HG02571 (cell line): ENCODE results near the gene LARP4B.
"Not testable (repeated sequence)": the region's sequence is repeated elsewhere in the genome, so short reads cannot be mapped to it uniquely, and the experiment has no call there.

Experiments used
- ATAC-seq: cut with Tn5 transposase; IDR thresholded peaks from one replicate; pipeline ENCODE4 v1.9.1; 2021; ENCODE audit warnings: mild to moderate bottlenecking, moderate library complexity; ENCODE audit not compliant: unreplicated experiment

LARP4B gene

DNA sequence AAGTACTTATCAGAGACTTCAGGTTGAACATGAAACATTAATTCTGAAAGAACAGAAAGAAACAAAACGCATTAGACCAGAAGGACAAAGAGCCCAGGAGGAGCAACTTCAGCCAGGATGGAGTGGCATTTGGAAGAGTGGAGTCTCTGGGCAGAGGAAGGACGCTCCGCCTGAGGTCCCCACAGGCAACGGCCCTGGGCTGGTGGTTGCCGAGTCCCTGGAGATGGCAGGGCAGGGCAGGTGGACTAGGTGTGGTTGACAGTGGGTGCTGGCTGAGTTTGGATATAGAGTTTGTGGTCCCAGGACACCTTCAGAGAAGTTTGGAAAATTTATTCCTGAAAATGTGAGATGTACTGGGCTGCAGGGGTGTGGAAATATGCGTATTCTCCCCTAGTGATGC lies 27.4 kb upstream of the LARP4B start:
- no peak for ATAC-seq

GRCh38 chr10:958106-958505 lies 26.6 kb upstream of the LARP4B start:
- ATAC-seq, result no peak

DNA sequence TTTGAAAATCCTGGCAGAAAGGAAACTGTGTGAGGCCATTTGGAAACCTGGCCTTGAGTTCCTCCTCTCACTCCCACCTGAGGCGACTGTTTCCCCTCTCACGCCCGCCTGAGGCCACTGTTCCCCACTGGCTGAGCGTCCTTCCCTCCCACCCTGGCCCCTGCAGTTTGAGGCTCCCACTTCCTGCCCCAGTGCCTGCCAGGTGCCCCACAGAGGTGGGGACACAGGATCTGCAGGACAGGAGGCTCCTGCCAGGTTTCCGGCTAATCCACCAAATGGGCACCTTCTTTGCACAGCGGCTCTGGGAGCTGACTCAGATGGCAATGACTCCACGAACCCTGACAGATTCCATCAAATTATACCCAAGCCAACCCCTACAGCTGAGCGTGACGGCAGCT lies 24.3 kb upstream of the LARP4B start:
- ATAC-seq, result no peak

DNA sequence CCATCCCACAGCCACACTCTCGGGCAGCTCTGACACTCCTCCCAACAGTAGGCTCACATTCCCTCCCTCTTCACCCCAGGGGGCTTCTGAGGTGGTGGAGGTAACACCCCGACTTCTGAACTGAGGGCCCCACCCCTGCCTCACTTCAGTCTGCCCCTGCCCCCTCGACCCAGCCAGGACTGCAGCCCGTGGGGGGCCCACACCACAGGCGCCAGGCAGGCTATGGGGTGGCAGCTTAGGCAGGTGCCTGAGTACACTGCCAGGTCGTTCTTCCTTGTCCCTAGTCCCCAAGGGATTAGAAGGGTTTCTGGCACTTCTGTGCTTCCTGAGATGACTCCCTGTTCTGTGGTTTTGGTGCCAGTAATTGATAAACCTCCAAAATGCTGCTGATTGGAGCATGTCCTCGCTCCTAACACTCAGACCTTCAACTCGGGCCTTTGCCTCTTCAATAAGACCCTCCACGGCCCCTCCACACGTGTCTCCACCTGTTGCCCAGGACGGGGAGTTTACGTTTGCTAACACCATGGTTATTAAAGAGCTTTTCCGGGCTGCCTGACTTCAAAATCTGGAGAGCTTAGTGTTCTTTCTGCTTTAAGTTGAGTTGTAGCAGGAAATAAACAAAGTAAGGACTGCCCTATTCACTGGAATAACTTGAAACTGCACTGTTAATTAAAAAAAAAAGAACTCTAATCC lies 23.8 kb upstream of the LARP4B start:
- ATAC-seq, result no peak

DNA sequence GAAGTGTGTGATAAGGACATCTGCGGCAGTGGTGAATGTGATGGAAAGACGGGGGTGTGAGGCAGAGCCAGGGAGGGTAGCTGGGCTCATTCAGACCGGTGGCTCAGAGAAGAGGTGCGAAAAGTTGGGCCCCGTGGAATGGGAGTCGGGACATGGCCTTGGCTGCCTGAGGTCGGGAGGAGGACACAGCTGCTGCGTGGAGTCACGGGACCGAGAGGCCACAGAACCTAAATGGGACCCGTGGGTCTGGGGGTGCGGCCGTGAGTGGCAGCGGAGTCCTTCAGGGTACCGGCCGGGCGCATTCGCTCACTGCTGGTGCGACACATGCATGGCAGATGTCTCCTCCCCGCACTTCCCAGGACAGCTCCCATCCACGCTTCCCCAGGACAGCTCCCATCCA lies 22.9 kb upstream of the LARP4B start:
- ATAC-seq, result no peak

GRCh38 chr10:953836-954235 lies 22.3 kb upstream of the LARP4B start:
- ATAC-seq, result no peak

DNA sequence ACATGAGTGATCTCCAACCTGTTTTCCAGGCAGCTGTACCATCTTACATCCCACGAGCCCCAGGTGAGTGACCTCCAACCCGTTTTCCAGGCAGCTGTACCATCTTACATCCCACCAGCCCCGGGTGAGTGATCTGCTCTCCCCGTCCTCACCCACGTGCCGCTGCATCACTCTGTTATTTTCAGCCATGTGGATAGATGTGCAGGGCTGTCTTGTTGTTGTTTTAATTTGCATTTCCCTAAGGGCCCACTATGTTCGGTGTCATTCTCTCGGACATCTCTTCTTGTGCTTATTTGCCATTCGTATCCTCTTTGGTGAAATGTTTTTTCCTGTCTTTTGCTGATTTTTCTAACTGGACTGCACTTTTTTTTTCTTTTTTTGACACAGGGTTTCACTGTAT lies 17.9 kb upstream of the LARP4B start:
- ATAC-seq, result no peak

DNA sequence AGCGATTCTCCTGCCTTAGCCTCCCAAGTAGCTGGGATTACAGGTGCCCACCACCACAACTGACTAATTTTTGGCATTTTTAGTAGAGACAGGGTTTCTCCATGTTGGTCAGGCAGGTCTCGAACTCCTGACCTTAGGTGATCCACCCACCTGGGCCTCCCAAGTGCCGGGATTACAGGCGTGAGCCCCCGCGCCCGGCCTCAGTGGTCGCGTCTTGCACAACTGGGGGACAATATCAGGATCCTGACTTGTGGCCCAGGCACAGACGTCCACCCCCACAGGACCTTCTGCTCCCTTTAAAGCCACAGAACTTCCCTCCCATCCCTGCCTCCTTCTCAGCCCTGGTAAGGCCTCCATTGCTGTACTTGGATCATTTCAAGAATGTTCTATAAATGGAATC lies 16.8 kb upstream of the LARP4B start:
- ATAC-seq, result no peak

- no peak for ATAC-seq
These were observed 16.4 kb upstream of the LARP4B start for GRCh38 chr10:947881-948280.

- ATAC-seq, result no peak
These were observed 15.5 kb upstream of the LARP4B start for GRCh38 chr10:947051-947450.

DNA sequence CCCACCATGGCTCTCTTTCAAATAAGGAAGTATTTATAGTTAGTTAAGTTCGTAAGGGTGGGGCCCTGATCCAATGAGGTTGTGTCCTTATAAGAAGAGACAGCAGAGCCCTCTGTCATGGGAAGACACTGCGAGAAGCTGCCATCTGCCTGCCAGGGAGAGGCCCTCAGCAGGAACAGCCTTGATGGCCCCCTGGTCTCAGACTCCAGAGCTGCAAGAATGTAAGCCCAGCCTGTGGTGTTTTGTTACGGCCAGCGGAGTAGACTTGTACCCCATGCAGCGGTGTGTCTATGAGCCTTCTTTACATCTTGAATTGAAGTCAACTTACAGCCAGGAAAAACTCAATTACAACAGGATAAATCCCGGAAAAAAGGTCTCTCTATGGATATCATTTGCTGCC lies 14.3 kb upstream of the LARP4B start:
- ATAC-seq, result no peak

GRCh38 chr10:944034-944831 lies 12.7 kb upstream of the LARP4B start:
- no peak for ATAC-seq

- no peak for ATAC-seq
These were observed 12.0 kb upstream of the LARP4B start for GRCh38 chr10:943334-944033.

DNA sequence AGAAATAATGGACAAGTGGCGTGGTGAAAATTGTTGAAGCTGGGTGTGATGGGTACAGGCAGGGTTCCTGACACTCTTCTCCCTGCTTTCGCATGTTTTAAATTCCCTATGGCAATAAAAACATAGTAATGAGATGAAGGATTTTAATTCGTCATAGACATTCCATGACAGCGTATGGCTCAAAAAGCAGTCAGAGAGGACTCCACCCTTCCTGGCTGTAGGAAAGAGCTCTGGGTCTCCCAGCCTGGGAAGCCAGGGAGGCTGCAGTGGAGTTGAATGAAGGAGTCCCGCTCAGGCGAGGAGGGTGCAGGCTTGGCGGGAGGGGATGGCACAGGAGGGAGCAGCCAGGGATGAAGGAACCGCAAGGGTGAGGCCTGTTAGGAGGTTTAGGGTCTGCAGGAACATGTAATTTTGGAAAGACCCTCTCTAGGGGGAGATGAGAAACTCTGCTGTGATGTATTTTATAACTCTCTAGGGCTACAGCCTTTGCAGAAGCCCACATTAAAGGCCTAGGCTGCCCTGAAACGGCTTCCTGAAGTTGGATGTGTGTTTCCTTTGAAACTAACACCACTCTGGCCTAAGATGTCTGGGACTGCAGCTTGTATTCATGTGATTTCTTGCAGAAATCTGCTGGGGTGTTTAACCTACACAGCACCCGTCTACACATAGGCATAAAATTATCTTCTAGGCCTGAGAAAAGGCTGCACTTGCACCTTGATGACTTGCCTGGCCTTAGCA lies 7.6 kb upstream of the LARP4B start:
- no peak for ATAC-seq

- no peak for ATAC-seq
These were observed 3.4 kb upstream of the LARP4B start for GRCh38 chr10:934746-935406.

DNA sequence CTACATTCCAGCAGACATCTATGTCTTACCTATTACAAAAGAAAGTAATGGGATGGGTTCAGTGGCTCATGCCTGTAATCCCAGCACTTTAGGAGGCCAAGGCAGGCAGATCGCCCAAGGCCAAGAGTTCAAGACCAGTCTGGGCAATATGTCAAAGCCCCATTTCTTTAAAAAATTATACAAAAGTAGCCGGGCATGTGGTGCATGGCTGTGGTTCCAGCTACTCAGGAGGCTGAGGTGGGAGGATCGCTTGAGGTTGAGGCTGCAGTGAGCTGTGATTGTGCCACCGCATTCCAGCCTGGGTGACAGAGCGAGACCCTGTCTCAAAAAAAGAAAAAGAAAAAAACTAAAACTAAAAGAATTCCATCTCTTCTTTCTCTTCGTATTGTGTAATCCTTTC lies 2.7 kb upstream of the LARP4B start:
- not testable (repeated sequence) for ATAC-seq

DNA sequence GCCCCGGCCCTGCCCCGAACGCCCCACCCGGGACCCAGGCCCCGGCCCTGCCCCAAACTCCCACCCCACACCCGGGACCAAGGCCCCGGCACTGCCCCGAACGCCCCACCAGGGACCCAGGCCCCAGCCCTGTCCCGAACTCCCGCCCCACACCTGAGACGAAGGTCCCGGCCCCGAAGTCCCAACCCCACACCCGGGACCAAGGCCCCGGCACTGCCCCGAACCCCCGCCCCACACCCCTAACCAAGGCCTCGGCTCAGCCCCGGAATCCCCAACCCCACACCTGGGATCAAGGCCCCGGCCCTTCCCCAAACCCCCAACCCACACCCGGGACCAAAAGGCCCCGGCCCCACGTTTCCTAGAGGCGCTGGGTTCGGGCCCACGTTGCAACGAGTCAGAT lies 1.1 kb upstream of the LARP4B start:
- ATAC-seq, result no peak

DNA sequence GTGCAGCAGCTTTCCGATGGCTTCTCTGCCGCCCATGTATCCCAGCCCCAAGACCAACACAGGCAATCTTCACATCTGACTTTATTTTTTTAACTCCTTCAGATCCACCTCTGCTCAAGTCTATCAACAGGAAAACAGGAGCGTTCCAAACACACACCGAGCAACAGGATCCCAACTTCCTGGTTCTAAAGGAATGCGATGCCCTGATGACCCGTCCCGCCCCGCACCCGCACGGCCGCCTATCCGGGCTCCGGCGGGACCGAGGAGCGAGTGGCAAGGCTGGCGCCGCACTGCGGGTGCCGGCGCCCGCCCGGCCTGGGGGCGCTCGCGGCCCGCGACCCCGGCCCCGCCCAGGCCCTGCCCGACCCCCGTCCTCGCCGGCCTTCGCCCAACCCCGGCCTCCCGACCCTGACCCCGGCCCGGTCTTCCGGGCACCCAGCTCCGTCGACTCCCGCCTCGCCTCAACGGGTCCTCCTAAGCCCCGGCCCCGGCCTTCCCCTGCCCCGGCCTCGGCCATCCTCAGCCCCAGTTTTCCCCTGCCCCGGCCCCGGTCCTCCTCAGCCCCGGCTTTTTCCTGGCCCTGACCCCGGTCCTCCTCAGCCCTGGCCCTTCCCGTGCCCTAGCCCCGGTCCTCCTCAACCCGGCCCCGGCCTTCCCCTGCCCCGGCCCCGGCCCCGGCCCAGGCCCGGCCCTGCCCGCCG lies 730 bp downstream of the LARP4B start:
- ATAC-seq, result peak; percentile 6

- peak; percentile 24 for ATAC-seq
These were observed 1.4 kb downstream of the LARP4B start for GRCh38 chr10:929960-930624.

GRCh38 chr10:927131-927530 lies 4.4 kb downstream of the LARP4B start:
- no peak for ATAC-seq
